ENCODE data around the gene COL5A3. TPM values are rescaled to one million over a fixed set of nuclear protein-coding genes. Genes with fewer than 3 reads are reported as not detected.
A peak's percentile ranks its signal among the peaks of the same experiment; 100 is the strongest.

Gene COL5A3
- total and polyA plus RNA-seq, 2 of the 13 experiments (the other 11 are each of a cell fraction or from before 2014, with no cell fraction given) = 0.02 TPM; not detected in 1

- no peak for TF ChIP-seq ONECUT2 (CRISPR knock-in tag; IDR thresholded peaks at IDR 0.05)
- peak; percentile 91 for TF ChIP-seq CTCF (CRISPR knock-in tag; IDR thresholded peaks at IDR 0.05)
- TF ChIP-seq ATM (IDR thresholded peaks at IDR 0.05; ENCODE audit: borderline replicate concordance) = no peak
- no peak for TF ChIP-seq HNRNPL (IDR thresholded peaks at IDR 0.05; ENCODE audit: low read depth, low read length)
- no peak for TF ChIP-seq SP1 (IDR thresholded peaks at IDR 0.05)
- TF ChIP-seq SP1 (CRISPR knock-in tag; IDR thresholded peaks at IDR 0.05) = 0 out of 2 replicates have a peak, but pooled peaks have one; percentile 36
- TF ChIP-seq MED13 (CRISPR knock-in tag; IDR thresholded peaks at IDR 0.05) = no peak
- TF ChIP-seq ZNF543 (CRISPR knock-in tag; IDR thresholded peaks at IDR 0.05) = no peak
- no peak for TF ChIP-seq PRMT3 (CRISPR knock-in tag; IDR thresholded peaks at IDR 0.05; ENCODE audit: borderline replicate concordance, low read depth)
- TF ChIP-seq SMAD3 (CRISPR knock-in tag; IDR thresholded peaks at IDR 0.05) = 0 out of 2 replicates have a peak, but pooled peaks have one; percentile 26
- no peak for TF ChIP-seq SOX6 (IDR thresholded peaks at IDR 0.05)
- TF ChIP-seq SOX6 (CRISPR knock-in tag; IDR thresholded peaks at IDR 0.05) = peak; percentile 78
- TF ChIP-seq RXRB (CRISPR knock-in tag; IDR thresholded peaks at IDR 0.05; ENCODE audit: borderline replicate concordance) = peak; percentile 95
- no peak for TF ChIP-seq ZNF496 (CRISPR knock-in tag; IDR thresholded peaks at IDR 0.05; ENCODE audit: insufficient replicate concordance)
- TF ChIP-seq, protein P1, sequence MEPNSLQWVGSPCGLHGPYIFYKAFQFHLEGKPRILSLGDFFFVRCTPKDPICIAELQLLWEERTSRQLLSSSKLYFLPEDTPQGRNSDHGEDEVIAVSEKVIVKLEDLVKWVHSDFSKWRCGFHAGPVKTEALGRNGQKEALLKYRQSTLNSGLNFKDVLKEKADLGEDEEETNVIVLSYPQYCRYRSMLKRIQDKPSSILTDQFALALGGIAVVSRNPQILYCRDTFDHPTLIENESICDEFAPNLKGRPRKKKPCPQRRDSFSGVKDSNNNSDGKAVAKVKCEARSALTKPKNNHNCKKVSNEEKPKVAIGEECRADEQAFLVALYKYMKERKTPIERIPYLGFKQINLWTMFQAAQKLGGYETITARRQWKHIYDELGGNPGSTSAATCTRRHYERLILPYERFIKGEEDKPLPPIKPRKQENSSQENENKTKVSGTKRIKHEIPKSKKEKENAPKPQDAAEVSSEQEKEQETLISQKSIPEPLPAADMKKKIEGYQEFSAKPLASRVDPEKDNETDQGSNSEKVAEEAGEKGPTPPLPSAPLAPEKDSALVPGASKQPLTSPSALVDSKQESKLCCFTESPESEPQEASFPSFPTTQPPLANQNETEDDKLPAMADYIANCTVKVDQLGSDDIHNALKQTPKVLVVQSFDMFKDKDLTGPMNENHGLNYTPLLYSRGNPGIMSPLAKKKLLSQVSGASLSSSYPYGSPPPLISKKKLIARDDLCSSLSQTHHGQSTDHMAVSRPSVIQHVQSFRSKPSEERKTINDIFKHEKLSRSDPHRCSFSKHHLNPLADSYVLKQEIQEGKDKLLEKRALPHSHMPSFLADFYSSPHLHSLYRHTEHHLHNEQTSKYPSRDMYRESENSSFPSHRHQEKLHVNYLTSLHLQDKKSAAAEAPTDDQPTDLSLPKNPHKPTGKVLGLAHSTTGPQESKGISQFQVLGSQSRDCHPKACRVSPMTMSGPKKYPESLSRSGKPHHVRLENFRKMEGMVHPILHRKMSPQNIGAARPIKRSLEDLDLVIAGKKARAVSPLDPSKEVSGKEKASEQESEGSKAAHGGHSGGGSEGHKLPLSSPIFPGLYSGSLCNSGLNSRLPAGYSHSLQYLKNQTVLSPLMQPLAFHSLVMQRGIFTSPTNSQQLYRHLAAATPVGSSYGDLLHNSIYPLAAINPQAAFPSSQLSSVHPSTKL (CRISPR knock-in tag; IDR thresholded peaks at IDR 0.05) = peak; percentile 87
- TF ChIP-seq FOSL2 (CRISPR knock-in tag; IDR thresholded peaks at IDR 0.05) = peak; percentile 88
- no peak for TF ChIP-seq ZNF629 (CRISPR knock-in tag; conservative IDR thresholded peaks at IDR 0.05)
- TF ChIP-seq ZNF282 (IDR thresholded peaks at IDR 0.05; ENCODE audit: partially characterized antibody) = no peak
- TF ChIP-seq NR2F1 (CRISPR knock-in tag; IDR thresholded peaks at IDR 0.05) = peak; percentile 75 to 86
- no peak for TF ChIP-seq MXD3 (CRISPR knock-in tag; IDR thresholded peaks at IDR 0.05)
- no peak for TF ChIP-seq CSRNP2 (CRISPR knock-in tag; conservative IDR thresholded peaks at IDR 0.05; ENCODE audit: low read depth)
- TF ChIP-seq CREBL2 (CRISPR knock-in tag; IDR thresholded peaks at IDR 0.05; ENCODE audit: borderline replicate concordance) = no peak
- TF ChIP-seq NFIC (IDR thresholded peaks at IDR 0.05; ENCODE audit: low read length) = no peak
- TF ChIP-seq ZNF331 (CRISPR knock-in tag; IDR thresholded peaks at IDR 0.05) = peak; percentile 74; the same call in 1 of the 2 replicates
- TF ChIP-seq HNRNPH1 (optimal IDR thresholded peaks at IDR 0.05; ENCODE audit: low read depth, low read length) = no peak
These were observed 8.4 kb downstream of the COL5A3 start (continued) for GRCh38 chr19:10001899-10002298.
